HG03460 (cell line): ENCODE measurements around the gene EHD4.
A peak's percentile ranks its signal among the peaks of the same experiment; 100 is the strongest.

ENCODE experiments used
- ATAC-seq: cut with Tn5 transposase; IDR thresholded peaks from one replicate; pipeline ENCODE4 v1.9.1; 2021; ENCODE audit not compliant: unreplicated experiment

The EHD4 gene

DNA sequence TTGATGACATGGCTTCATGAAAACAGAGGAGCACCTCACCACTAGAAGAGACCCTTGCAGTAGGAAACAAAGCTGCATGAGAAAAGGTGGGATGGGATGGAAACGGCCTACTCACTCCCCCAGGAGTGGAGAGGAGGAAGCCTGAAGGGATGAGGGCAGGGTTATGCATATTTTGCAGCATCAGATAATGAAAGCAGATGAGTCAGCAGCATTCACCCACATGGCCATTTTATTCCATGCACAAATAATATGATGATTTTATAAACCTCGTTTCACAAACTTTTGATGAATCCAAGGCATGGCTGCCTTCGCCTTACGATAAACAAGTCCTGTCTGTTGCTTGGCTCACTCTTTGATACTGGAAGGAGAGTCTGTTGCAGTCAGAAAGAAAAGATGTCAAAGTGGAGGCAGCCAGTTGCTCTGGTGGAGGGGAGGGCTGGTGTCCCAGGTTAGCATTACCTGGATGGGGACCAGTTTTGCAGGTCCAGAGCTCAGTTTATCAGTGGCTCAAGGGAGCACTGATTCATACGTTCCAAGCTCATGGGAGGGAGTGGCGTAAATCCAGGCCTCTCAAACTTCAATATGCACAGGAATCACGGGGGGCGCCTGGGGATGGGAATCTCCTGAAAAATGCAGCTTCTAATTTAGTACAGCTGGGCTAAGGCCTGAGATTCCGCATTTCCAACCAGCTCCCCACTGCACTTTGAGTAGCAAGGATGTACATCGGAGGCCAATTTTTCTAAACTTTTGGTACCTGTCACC, 9.2 kb upstream of the EHD4 start:
- no peak for ATAC-seq

DNA sequence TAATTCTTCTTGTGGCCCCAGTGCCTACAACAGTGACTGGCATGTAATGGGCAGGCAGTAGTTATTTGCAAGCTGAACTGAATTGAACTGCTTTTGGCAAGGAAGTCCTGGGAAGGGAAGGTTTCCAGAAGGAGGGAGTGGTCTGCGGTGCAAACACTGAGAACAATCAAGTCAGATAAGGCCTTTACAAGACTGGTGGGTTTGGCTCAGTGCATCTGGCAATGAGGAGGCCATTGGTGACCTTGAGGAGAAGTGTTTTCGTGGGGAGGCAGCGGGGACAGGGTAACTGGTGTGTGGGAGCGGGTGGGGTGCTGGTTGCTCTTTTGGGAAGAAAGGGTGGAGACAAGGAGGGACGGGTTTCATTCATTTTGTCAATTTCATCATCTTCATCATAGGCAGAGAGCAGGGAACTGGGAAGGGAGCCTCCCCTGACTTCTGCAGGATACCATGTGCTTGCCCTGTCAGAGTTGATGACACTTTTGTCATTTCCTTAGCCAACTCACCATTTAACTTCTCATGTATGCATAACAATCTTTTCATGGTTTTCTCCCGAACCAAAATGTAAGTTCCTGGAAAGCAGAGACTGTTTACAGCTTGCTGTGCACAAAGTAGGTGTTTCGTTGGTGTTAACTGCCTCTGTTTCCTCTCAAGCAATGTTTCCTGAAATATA, 8.4 kb upstream of the EHD4 start:
- no peak for ATAC-seq

DNA sequence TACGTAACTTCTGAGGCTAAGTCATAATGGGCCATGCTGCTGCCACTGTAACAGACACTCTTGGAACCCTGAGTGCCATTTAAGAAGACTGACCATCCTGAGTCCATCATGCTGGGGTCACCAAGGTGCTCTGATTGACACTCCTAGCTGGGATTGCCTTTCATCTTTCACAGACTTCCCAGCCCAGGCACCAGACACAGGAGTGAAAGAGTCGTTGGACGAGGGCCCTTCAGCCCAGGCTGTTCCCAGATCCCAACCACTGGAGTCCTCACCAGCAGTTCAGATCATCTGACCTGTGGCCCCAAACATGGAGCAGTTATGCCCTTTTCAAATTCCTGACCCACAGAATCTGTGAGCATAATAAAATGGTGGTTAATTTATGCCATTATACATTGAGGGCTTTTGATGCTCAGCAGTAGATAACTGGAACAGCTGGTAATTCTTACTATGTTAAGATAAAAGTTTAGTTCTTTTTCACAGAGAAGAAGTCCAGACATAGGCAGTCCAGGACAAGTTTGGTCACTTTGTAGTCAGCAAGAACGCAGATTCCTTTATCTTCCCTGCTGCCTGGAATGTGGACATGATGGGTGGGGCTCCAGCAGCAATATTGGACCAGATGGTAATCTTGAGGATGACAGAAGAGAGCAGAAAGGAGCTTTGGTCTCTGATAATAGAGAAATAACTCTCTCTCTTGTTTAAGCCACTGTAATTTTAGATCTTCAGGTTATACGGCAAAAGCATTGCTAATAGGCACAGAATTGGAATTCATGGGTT, 7.3 kb upstream of the EHD4 start:
- no peak for ATAC-seq

DNA sequence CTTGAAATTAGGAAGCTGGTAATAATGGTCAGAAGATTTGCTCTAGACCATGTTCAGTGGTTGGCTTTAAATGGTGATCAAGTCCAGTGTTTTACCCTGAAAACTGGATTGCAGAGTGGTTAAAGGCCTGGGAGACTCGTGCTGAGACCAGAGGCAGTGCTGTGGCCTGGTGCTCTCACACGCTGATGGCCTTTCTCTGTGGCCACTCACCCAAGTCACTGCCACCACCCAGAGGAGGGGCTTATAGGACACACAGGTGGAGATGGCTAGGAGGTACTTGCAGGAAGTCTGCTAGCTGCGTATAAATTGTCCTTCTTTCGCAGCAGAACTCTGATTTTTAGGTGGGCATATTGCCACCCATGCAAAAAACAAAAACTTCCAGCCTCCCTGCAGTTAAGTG, 6.2 kb upstream of the EHD4 start:
- ATAC-seq: no peak

DNA sequence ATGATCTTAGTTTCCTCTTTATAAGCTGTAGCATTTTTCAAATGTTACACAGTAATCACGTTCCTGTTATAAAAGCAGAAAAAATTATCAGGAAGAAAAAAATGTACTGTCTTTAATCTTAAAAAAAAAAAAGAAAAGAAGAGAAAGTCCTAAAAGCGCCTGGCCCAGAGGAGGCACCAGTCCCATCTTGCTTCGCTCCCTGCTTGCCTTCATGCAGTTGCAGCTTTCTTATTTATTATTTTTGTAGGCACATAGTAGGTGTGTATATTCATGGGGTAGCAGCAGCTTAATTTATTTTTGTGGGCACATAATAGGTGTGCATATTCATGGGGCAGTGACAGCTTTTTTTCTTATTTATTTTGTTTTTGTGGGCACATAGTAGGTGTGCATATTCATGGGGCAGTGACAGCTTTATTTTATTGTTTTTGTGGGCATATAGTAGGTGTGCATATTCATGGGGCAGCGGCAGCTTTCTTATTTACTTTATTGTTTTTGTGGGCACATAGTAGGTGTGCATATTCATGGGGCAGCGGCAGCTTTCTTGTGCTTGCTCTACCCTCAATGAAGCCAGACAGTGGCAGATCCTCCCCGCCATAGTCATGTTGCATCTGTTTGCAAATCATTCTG, 5.5 kb upstream of the EHD4 start:
- no peak for ATAC-seq

DNA sequence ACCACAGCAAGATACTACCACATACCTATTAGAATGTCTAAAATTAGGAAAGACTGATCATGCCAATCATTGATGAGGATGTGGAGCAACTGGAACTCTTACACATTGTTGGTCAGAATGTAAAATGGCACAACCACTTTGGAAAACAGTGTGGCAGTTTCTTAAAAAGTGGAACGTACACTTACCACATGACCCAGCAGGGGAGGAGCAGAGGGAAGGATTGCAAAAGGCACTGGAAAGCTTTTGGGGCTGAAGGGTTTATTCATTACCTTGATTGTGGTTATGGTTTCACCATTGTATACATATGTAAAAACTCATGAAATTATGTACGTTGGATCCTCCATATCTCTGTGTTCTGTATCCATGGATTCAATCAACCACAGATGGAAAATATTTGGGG, 3.3 kb upstream of the EHD4 start:
- no peak for ATAC-seq

DNA sequence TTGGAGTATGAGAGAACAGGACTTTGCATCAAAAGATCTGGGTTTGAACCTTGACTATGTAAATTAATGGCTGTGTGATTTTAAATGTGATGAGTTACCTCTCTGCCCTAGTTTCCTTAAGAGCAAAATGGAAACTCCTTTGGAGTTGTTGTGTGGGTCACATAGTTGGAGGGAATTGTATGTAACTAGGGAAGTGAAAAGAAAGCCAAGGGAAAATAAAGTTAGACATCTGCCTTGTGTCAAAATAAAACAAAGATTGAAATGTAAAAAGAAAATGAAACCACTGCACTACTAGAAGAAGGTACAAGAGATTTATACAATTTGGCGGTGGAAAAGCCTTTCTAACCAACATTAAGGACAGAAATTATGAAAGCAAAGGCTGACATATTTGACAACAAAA, 1.7 kb upstream of the EHD4 start:
- ATAC-seq: no peak

DNA sequence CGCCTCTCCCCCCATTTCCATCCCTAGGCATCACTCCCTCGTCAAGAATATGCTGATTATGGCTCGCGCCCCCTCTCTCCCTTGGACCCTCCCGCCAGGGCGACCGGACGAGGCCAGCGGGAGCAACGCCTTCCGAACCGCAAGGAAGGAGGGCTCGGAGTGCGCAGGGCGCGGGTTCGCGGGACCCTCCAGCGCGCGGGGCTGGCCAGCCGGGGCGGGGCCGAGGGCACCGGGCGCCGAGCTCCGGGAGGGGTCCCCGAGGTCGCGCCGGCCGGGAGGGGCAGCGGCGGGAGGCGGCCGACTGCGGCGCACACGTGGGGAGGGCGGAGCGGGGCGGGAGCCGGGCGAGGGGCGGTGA, 483 bp downstream of the EHD4 start:
- ATAC-seq: peak; percentile 17

DNA sequence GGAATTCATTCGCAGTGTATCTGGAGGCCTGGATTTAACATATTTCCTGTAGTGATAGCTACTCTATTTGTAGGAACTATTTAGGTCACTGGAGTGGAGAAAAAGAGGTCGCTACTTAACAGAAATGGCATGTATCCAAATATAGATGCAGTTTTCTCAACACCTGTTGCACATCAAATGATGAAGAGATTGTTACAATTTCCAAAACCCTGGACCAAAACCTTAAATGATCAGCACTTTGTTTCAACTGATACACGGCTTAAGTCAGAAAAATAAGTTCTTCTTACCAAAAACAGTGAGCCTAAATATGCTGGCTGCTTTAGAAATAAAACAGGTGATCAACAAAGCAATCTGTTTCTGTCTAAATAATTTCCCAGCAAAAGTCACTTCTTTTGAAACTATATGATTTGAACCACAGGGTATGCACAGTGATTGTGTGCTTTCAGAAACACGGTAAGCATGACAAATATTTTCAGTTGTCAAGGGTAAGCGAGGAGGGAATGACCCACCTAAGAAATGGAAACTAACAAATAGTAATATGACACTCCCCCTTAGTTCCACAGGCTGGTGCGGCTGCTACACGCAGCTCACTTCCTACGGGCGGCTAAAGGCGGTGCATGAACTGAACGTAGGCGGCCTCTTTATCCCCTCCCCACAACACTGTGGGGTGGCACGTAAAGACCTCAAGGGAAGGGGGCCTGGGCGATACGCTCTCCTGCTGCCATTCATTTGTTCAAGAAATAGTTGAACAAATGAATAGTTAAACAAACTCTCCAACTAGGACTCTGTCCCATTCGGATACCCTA, 1.1 kb downstream of the EHD4 start:
- peak; percentile 51 for ATAC-seq

DNA sequence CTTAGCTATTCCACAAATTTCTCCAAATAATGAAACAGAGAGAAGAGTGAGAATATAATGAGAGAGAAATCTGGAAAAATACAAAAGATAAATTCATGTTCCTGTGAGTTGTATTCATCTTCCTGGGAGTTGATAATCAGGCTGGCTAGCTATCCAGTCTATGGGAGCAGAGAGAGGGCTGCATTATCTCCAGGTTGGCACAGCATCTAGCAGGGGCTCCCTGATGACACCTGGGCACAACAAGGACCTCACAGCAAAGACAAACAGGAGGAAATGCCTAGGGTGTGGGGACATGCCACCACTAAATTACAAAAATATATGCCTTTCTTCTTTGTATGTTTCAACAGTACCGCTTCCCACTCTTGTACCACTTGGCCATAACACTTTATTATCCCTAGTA, 1.9 kb downstream of the EHD4 start:
- ATAC-seq: no peak

DNA sequence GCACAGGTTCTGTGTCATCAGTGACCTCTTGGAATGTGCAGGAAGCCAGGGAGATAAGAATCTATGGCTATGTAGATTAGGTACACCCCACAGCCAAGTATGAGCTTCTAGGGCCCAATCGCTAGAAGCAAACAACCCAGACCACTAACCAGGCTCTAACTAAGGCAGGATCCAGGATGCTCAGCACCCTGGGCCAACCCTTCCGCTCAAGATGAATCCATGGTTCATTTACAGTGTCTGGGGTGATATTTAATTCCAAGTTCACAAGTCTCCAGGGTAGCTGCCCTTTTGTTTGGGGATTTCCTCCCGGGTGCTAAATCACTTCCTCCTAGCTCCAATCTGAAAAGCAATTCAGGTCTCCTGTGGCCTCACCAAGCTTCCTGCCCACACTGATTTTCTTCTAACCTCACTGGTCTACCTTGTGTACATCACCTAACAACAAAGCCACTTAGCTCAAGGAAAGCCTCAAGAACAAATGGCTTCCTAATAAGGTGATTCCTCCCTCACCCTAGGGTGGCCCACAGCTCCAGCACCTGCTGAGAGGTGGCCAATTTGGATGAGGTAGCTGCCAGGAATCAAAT, 2.4 kb downstream of the EHD4 start:
- ATAC-seq: no peak

DNA sequence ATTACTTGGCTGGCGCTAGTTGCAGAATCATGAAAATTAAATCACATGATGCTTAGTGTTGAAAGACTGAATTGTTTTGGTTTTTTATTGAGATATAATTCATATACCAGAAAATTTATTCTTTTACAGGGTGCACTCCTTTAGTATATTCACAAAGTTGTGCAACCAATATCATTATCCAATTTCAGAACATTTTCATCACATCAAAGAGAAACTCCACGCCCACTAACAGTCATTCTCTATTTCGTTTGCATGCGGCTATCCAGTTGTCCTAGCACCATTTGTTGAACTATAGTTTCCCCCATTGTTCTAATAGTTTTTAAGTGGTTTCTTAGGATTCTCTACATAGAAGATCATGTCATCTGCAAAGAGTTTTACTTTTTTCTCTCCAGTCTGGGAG, 3.7 kb downstream of the EHD4 start:
- ATAC-seq: no peak

DNA sequence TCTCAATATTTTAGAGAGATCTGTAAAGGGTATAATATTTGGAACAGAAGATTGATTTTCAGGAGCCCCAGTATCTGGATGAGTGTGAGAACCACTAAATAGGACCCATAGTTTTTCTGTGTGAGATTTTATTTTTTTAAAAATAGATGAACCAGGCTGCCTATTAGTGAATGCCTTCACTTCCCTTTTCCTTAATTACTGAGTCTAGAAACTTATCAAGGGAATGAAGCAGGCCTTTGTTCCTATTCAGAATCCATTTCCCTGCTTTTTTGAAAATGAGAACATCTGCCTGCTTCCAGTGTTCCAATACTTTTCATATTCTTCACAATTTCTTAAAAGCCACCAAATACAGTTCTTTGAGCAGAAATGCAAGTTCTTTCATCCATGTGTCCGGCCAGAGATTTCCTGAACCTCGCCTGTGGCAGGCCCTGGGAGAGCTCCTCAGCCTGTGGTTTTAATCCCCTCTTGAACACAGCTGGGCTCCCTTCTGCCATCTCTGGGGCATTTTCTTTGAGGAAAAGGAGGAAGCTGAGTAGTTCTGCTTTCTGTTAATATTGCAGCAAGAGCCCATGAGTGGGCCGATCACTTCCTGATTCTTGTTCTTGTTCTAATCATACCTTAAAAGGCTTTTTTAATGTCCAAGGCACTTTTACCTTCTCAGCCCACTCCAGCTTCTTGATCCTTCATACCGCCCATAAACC, 4.7 kb downstream of the EHD4 start:
- ATAC-seq: no peak

DNA sequence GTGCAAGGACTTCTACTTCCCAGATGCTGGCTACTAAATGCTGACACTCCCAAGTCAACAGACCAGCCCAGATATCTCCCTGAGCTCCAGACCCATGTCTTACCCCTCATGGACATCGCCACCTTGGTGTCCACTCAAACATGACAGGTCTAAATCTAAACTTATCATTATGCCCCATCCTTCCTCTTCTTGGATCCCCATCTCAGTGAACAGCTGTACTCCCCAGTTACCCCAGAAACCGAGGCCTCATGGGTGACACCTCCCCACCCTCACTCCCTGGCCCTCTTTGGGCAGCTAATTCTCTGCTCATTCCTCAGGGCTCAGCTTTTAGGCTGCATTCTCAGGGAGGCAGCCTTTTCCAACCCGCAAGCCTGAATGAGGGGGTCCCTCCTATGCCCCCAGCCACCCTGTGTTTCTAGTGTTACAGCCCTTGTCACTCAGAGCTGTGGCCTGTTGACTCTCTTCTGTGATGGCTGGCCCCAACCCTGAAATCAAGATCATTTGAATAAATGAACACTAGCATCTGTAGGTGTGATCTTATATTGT, 5.4 kb downstream of the EHD4 start:
- ATAC-seq: no peak

DNA sequence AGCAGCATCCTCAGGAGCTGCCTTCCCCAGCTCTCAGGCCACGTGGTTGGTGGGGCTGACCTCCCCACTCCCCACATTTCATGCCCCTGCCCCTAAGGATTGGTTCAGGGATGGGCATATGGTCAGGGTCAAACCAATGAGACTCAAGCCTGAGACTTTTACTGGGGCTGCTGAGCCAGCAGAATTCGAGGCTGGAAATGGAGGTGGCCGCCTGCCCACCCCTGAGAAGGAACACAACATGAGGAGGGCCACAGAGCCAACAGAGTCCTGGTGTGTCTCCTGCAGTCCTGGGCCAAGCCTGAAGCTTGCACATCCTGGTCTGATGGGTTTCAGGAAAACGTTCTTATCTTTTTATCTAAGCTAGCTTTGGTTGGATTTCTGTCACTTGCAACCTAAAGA, 5.9 kb downstream of the EHD4 start:
- no peak for ATAC-seq

DNA sequence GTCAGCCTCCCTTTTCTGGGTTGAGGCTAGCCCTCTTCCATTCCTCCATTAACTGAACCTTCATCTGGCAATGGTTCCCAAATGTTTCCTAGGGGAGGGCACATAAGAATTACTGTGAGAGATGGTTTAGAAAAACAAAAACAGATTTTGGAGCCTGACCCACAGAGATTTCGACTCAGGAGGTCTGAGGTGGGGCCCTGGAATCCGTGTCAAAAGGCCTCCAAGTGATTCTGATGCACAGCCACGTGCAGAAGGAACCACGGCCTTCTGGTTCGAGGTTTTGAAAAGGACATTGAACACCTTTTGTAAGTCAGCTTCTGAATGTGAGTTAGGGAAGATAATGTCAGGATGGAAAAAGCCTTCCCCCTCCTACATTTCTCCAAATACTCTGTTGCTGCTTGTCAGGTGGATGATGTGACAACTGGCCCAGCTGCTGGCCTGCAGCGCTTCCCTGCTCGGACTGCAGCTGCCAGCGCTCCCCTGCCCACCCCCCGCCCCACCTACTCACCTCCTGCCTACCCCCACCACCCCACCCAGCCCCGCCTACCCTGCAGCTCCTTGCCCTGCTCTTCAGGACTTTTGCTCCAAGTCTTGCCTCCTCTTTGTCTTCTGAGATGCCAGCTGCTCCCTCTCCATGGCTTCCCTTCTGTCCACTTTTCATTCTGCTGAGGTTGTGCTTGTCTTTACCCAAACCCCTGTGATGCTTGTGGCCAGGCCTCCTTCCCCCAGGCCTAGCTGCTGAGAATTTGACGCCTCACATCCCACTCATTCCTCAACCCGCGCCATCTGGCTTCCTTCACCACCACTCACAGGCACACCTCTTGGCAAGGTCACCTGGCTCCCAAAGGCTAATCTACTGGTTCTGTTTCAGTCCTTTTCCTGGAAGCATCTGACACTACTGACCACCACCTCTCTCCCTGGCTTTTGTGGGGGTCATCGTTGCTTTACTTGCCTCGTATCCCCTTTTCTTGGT, 6.6 kb downstream of the EHD4 start:
- ATAC-seq: no peak

DNA sequence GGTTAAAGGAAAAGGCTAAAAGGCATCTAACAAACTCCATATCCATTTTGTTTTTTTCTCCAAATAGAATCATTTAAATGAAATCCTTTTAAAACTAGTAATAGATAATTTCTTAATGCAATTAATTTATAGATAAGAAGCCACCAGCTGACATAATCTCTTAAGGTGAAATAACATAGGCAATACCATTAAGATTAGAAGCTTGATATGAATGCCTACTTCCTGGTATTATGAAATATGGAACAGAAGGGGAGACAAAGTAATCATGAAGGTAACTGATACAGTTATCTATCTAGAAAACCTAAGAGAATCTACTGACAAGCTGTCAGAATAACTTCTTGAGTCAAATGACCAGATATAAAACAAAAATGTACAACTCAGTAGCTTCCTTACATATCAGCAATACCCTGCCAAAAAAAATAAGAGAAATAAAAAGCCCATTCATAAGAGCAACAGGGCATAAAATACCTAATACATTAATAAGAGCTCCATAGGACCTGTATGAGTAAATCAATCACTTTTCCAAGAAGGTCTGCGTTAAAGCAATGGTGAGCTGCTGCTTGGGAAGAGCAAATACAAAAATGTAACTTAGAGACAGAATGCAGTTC, 10.7 kb downstream of the EHD4 start:
- ATAC-seq: no peak

DNA sequence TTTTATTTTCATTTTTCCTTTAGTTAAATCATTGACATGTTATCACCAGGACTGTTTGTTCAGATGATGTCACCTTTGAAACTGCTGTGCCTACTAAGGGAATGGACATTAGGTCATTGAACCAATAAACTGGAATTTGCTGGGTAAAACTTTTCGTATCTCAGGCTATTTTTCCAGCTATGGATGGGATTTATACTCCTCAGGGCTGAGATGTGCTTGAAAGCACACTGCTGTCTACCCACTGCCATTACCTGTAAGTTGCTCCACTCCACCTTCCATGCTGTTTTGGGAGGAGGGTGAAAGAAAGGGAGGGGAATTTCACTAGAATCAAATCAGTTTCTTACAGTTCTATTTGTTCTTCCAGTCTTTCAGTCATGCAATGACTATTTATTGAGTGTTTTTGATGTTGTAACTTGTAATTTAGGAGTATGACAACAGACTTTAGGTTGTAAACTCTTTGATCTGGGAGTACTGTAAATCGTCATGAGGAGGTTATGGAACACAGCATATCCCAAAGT, 11.3 kb downstream of the EHD4 start:
- ATAC-seq: no peak
